MM.1S (cell line): ENCODE data around the gene RABL3.

Source experiments
- DNase-seq: peaks from one replicate; pipeline ENCODE4 v3.0.0-alpha.2; 2015
- H2AFZ ChIP-seq: fragments of 300-600 bp; sonication (generic); 2 replicates; pipeline ENCODE4 v1.6.0; 2016; ENCODE audit warnings: antibody characterized with exemption, low read length
- H3F3A ChIP-seq: fragments of 300-600 bp; sonication (generic); 2 replicates; pipeline ENCODE4 v1.6.1; 2016; ENCODE audit warnings: mild to moderate bottlenecking, antibody characterized with exemption, low read length, moderate library complexity, mixed read lengths; ENCODE audit not compliant: insufficient read depth
- H3K27ac ChIP-seq: fragments of 300-600 bp; sonication (generic); 2 replicates; pipeline ENCODE4 v1.5.1; 2016; ENCODE audit warnings: mild to moderate bottlenecking, low read length
- H3K27me3 ChIP-seq: fragments of 300-600 bp; sonication (generic); replicated peaks from 2 replicates; pipeline ENCODE4 v1.6.0; 2016; ENCODE audit warnings: low read length; ENCODE audit not compliant: insufficient read depth
- H3K36me3 ChIP-seq: fragments of 300-600 bp; sonication (generic); replicated peaks from 2 replicates; pipeline ENCODE4 v1.6.1; 2016; ENCODE audit warnings: mild to moderate bottlenecking, low read length, mixed read lengths; ENCODE audit not compliant: insufficient read depth
- H3K4me1 ChIP-seq: fragments of 300-600 bp; sonication (generic); 2 replicates; pipeline ENCODE4 v1.6.1; 2016; ENCODE audit warnings: low read length, mixed read lengths
- H3K4me2 ChIP-seq: fragments of 300-600 bp; sonication (generic); 2 replicates; pipeline ENCODE4 v1.6.0; 2016; ENCODE audit warnings: low read depth, low read length
- H3K4me3 ChIP-seq: fragments of 300-600 bp; sonication (generic); 2 replicates; pipeline ENCODE4 v1.5.1; 2016; ENCODE audit warnings: low read length, mixed read lengths
- H3K79me2 ChIP-seq: fragments of 300-600 bp; sonication (generic); 2 replicates; pipeline ENCODE4 v1.6.1; 2016; ENCODE audit warnings: mixed run types, low read length, mixed read lengths
- H3K9ac ChIP-seq: fragments of 300-600 bp; sonication (generic); 2 replicates; pipeline ENCODE4 v1.6.1; 2016; ENCODE audit warnings: low read length, mixed read lengths
- H3K9me2 ChIP-seq: fragments of 300-600 bp; sonication (generic); replicated peaks from 2 replicates; pipeline ENCODE4 v1.6.1; 2016; ENCODE audit warnings: mild to moderate bottlenecking, low read length, mixed read lengths; ENCODE audit not compliant: insufficient read depth
- H3K9me3 ChIP-seq: fragments of 300-600 bp; sonication (generic); replicated peaks from 2 replicates; pipeline ENCODE4 v1.6.1; 2016; ENCODE audit warnings: mild to moderate bottlenecking, low read length, mixed read lengths; ENCODE audit not compliant: insufficient read depth
- H4K20me1 ChIP-seq: fragments of 300-600 bp; sonication (generic); 2 replicates; pipeline ENCODE4 v1.6.1; 2016; ENCODE audit warnings: mild to moderate bottlenecking, low read length, moderate library complexity, mixed read lengths; ENCODE audit not compliant: insufficient read depth
- CTCF ChIP-seq: fragments of 300-600 bp; sonication (generic); IDR thresholded peaks from 2 replicates; pipeline ENCODE4 v1.5.1; 2016; ENCODE audit warnings: antibody characterized with exemption, low read length, mixed read lengths
- EZH2 ChIP-seq: fragments of 300-600 bp; sonication (generic); optimal IDR thresholded peaks from 2 replicates; pipeline ENCODE3; 2017; ENCODE audit warnings: low read depth, mild to moderate bottlenecking, antibody characterized with exemption, low read length, mixed read lengths
- EZH2phosphoT487 ChIP-seq: fragments of 300-600 bp; sonication (generic); IDR thresholded peaks from 2 replicates; pipeline ENCODE4 v1.6.1; 2018; ENCODE audit warnings: antibody characterized with exemption, low read length

RABL3 gene

GRCh38 chr3:120636795-120637401 is 105.4 kb downstream of the RABL3 start:
- Histone ChIP-seq H3K27ac (no peak overlapping the region), H3K9ac (no peak overlapping the region), H2AFZ (no peak overlapping the region), H3K4me3 (no peak overlapping the region), H4K20me1 (no peaks in the 10 kb centered on the region), H3K9me3 (no peaks in the 10 kb centered on the region), H3K27me3 (no peaks in the 10 kb centered on the region), H3K9me2 (no peaks in the 10 kb centered on the region), H3K36me3 (no peaks in the 10 kb centered on the region), H3K4me2 (no peak overlapping the region), H3K79me2 (no peaks in the 10 kb centered on the region), H3K4me1 (no peaks in the 10 kb centered on the region), H3F3A (no peaks in the 10 kb centered on the region)
- DNase-seq, result no peak
- no peak for TF ChIP-seq EZH2phosphoT487
- no peak for TF ChIP-seq CTCF
- TF ChIP-seq EZH2, result no peak
